Stimulated activated CD8-positive, alpha-beta memory T cell treated with anti-CD3 and anti-CD28 coated beads, Interleukin-7, amount 100 ng/mL, for 24 hours (primary cell): Measurements from ENCODE around the gene KCNMA1.
"Not testable (repeated sequence)": the region's sequence is repeated elsewhere in the genome, so short reads cannot be mapped to it uniquely, and the experiment has no call there.

Source experiments
- DNase-seq: peaks from one replicate; pipeline ENCODE4 v3.0.0-alpha.2; 2020; ENCODE audit warnings: low read depth

KCNMA1 gene

GRCh38 chr10:77361831-77362230 lies 275.8 kb downstream of the KCNMA1 start:
- DNase-seq, result no peak

GRCh38 chr10:77361426-77361825 lies 276.2 kb downstream of the KCNMA1 start:
- no peak for DNase-seq

- DNase-seq, result no peak
These were observed 276.8 kb downstream of the KCNMA1 start for GRCh38 chr10:77360835-77361234.

- DNase-seq, result no peak
These were observed 277.6 kb downstream of the KCNMA1 start for GRCh38 chr10:77359950-77360520.

DNA sequence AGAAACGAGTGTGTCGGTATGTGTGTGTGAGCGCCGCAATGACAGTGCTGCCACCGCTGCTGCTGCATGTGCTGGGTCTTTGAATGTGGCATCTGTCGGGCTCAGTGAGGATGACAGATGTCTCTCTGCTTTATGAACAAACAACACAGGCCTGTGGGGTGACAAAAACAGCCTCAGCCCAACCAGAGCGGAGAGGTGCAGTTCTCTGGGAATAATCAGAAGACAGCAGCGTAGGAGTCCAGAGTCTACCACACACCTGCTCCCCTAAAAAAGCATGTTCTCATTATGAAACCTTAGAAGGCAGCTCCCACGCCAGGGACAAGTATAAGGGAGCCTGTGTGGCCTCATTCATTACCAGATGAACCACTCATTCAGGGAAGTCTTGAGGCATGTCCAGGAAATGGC lies 278.3 kb downstream of the KCNMA1 start:
- no peak for DNase-seq

GRCh38 chr10:77358656-77359055 lies 279.0 kb downstream of the KCNMA1 start:
- no peak for DNase-seq

GRCh38 chr10:77357611-77358310 lies 279.8 kb downstream of the KCNMA1 start:
- no peak for DNase-seq

GRCh38 chr10:77357185-77357584 lies 280.4 kb downstream of the KCNMA1 start:
- DNase-seq, result no peak

GRCh38 chr10:77355844-77356243 lies 281.8 kb downstream of the KCNMA1 start:
- DNase-seq, result no peak

DNA sequence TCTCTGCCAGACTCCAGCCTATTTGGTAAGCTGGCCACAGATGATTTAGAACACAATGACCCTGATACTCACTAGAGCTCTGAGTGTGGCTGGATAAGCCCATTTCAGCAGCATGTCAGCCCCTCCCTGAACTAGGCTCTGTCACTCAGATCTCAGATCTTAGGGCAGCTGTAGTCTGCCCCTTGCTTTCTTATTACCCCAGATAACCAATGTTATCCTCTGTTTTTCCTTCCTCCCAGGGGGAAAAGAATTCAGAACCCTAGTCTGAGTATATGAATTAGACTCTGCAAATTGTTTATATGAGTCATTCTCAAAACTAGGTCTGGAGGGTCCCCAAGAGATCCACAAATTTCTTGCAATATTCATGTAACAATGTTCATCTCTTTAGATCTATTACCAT lies 286.2 kb downstream of the KCNMA1 start:
- DNase-seq, result no peak

DNA sequence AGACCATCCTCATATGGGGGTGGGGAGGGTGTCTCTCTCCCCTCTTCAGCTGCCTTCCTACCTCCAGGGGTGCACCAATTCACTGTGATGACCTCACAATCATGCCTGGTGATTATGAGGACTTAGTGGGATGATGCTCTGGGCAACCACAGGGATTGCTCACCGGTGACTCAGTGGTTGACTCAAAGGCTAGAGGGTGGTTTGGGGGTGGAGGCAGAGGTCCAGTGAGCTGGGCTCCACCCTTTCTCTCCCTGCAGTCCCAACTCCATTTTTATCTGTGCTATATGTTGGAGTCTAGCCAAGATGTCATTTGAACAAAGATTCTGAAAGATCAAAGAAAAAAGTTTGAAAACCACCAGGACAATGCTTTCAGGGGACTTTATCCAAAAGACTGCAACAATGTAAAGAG lies 286.9 kb downstream of the KCNMA1 start:
- no peak for DNase-seq

DNA sequence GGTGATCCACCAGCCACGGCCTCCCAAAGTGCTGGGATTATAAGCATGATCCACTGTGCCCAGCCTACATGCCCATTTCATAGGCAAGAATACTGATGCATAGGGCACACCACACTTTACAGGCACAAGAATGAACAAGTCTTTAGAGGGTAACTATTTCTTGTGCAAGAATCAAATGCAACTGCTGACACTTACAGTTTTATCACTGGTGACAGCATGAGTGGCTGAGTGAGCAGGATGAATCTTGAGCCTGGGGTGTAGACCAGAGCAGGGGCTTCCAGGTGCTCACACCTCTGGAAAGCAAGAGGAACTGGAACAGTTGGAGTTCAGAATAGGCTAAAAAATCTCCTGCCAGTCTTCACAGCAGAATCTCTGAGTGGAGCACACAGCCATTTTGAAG lies 287.5 kb downstream of the KCNMA1 start:
- no peak for DNase-seq

GRCh38 chr10:77349226-77349625 lies 288.4 kb downstream of the KCNMA1 start:
- no peak for DNase-seq

- DNase-seq, result no peak
These were observed 288.9 kb downstream of the KCNMA1 start for GRCh38 chr10:77348751-77349150.

- DNase-seq, result no peak
These were observed 289.5 kb downstream of the KCNMA1 start for GRCh38 chr10:77348082-77348481.

GRCh38 chr10:77347052-77347451 lies 290.6 kb downstream of the KCNMA1 start:
- DNase-seq, result no peak

GRCh38 chr10:77341055-77341454 lies 296.6 kb downstream of the KCNMA1 start:
- no peak for DNase-seq

DNA sequence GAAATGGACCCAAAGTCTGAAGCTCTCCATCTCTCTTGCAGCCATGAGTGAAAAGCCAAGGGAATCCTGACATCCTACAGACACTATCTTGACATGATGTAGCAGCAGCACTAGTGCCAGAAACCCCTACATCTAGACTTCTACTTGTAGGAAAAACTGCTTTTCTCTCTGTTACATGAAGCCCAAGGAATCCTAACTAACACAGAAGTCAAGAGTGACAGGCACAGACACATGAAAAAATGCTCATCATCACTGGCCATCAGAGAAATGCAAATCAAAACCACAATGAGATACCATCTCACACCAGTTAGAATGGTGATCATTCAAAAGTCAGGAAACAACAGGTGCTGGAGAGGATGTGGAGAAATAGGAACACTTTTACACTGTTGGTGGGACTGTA lies 297.7 kb downstream of the KCNMA1 start:
- not testable (repeated sequence) for DNase-seq

DNA sequence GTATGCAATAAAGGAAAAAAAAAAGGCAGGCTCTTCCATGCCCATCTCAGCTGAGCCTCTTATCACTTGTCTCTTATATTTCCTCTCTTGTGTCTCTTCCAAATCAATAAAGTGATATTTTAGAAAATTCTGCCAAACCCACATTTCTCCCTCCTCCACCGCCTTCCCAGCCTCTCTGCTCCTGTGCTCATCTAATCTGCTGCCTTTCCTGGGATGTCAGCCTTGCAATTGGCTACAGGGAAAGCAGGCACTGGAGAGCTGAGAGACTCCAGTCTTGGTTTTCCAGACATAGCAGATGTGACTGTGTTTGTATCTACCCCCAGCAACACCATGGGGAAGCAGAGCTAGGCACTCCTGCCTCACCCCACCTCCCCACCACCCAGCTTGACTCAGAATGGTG lies 298.4 kb downstream of the KCNMA1 start:
- no peak for DNase-seq

- no peak for DNase-seq
These were observed 299.5 kb downstream of the KCNMA1 start for GRCh38 chr10:77338143-77338542.

- DNase-seq, result no peak
These were observed 303.1 kb downstream of the KCNMA1 start for GRCh38 chr10:77334501-77334900.

GRCh38 chr10:77333610-77334340 lies 303.8 kb downstream of the KCNMA1 start:
- DNase-seq, result no peak

GRCh38 chr10:77332256-77332655 lies 305.4 kb downstream of the KCNMA1 start:
- DNase-seq, result no peak
